GM18502 (cell line): ENCODE measurements around the gene SH3RF3.

Source experiments
- ATAC-seq: cut with Tn5 transposase; IDR thresholded peaks from one replicate; pipeline ENCODE4 v1.9.1; 2021; ENCODE audit warnings: mild to moderate bottlenecking; ENCODE audit not compliant: unreplicated experiment, poor library complexity

SH3RF3 gene

DNA sequence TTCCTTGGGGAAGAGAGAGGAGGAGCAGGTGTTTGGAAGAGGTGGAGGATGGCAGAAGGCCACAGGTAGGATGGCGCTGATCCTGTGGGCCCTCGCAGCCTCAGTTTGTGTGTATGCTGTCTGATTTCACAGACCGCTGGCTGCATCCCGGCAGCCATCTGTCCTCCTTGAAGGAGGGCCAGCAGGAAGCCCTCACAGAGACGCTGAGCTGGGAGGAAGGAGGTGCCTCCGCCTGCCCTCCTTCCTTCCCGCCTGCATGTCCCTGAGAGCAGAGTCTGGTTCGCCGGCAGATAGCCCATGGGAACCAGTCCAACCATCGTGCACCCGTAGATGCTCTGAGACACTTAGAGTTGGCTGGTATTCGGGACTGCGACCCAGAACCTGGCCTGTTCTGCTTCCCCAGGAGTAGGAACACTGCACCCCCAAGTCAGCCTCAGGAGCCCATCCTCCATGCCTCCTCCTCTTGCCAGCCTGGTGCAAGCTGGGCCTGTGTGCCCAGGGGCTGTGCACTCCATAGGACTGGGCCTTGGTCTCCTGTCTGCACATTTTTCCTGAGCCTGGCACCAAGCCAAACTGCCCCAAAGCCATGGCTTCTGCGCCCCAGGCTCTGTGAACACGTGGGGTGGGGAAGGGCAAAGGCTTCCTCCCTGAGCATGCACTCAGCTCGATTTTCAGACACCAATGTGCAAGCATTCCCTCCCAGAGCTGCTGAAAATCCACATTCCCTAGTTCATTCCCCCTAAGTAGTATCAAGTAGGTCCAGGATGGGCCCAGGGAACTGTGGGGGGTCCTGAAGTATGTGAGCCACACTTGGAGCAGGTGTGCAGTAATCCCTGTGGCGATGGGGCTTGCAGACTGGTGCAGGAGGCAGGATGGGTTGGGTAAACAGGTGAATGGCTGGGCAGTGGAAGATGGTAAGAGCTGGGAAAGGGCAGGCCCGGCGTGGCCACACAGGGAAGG lies 369.2 kb downstream of the SH3RF3 start:
- ATAC-seq: no peak

DNA sequence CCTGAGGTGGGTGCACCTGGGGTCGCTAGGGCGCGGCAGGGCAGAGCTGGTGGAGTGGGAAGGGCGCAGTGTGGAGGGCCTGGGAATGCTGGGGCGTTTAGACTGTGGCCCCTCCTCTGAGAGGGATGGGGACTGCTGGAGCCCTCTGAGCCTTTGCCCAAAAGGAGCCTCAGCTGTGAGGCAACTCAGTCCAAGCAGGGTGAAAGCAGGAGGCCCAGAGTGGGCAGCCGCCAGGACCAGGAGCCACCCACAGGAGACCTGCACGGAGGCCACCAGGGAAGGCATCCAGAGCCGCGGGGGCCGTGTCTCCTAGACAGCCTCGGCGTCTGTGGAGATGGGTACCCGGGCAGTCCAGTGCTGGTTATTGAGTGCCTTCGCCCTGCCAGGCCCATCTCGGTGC lies 369.9 kb downstream of the SH3RF3 start:
- ATAC-seq: no peak

DNA sequence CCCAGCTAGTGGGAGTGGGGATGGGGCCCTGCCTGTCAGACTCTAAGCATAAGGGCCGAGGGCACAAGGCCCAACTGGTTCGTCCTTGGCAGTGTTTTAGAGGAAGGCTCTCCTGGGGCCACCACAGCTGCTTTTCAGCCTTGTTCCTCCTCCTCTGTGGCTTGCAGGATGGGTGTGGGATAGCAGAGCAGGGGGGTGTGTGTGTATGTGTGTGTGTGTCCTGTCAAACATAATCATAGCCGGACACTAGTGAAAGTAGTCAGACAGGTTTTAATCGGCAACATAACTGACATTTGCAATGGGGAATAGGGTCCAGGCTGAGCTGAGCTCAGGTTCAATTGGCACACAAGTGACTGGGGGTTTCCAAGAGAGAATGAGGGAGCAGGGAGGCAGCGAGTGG lies 370.6 kb downstream of the SH3RF3 start:
- no peak for ATAC-seq

DNA sequence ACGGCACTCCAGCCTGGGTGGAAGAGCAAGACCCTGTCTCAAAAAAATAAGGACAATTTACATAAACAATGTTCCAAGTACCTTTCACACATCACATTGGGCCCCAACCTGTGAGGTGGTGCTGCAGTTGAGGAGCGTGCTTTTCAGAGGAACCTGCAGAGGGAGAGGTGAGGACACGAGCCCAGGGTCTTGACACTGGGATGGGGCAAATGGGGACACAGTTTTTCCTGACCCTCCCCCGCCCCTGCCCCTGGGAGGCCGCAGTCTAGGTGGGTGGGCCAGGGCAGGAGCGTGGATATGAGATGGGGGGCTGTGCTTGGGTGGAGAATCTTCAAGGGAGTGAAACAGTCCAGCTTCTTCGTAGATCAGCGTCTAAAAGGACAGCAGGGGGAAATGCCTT lies 371.9 kb downstream of the SH3RF3 start:
- ATAC-seq: no peak

DNA sequence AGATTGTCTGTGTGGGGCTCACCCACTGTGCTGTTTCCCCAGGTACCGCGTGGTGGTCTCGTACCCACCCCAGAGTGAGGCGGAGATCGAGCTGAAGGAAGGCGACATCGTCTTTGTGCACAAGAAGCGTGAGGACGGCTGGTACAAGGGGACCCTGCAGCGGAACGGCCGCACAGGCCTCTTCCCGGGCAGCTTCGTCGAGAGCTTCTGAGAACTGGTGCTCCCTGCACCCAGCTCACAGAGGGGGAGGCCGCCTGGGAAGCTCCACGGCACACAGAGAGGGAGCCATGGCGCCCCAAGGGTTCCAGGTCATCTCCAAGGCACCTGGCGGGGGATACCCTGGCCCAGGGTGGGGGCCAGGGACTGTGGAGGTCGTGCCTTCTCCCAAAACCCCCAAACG lies 372.5 kb downstream of the SH3RF3 start:
- no peak for ATAC-seq

GRCh38 chr2:109503191-109503590 lies 374.2 kb downstream of the SH3RF3 start:
- no peak for ATAC-seq

GRCh38 chr2:109507217-109507616 lies 378.2 kb downstream of the SH3RF3 start:
- ATAC-seq: no peak

GRCh38 chr2:109507828-109508227 lies 378.8 kb downstream of the SH3RF3 start:
- ATAC-seq: no peak

- ATAC-seq: no peak
Measured at GRCh38 chr2:109508556-109508955, 379.6 kb downstream of the SH3RF3 start.

DNA sequence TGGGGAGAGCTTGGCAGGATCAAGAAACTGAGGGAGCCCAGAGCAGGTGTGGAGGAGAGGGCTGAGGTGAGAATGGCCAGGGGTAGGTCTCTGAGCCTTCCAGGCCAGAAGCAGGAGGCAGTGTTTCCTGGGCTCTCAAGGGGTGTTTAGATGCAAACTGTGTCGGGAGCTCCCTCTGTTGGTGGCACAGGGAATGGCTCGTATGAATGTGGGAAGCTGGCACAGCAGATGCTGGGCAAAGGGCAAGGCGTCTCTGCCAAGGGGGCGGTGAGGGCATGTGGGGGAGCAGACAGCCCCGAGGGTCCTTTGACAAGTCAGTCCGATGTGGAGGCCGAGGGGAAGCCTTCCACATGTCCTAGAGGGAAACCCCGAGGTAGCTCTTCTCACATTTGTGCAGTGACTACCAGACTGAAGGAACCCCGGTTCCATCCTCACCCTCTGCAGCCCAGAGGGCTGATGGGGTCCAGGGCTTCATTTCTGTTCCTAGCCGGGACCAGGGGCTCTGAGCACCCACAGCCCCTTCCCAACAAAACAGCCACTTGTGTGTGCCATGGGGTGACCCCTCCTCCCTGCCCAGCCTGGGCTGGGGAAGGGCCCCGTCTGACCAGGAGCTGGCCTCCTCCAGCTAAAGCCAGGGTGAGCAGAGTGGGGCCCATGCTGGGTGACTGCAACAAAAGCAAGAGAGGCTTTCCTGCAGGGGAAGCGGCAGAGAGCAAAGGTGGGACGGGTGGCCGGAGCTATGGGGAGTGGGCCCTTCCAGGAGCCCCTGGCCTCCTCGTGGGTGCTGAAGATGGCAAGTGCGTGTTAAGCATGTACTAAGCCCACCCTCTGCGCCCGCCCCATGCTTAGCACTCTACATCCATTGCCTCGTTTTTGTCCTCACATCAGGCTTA lies 381.4 kb downstream of the SH3RF3 start:
- no peak for ATAC-seq

DNA sequence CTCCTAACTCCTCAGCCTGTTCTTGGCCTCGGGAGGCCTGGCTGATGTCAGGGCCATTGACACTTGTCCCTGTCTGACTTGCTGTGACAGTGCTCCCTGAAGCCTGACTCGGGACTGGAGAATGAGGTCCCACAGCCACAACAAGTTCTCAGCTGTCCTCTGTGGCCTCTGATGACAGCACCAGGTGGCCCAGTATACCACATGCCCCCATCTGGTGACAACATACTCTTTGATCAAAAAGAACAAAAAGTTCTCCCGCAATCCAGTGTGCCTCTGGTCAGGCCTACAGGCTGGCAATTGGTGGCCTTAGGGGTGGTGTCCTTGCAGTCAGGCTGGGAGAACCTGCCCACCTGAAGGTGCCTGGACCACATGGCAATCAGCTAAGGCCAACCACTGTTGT lies 382.2 kb downstream of the SH3RF3 start:
- no peak for ATAC-seq

- ATAC-seq: no peak
Measured at GRCh38 chr2:109512076-109512475, 383.1 kb downstream of the SH3RF3 start.

GRCh38 chr2:109513230-109513629 lies 384.2 kb downstream of the SH3RF3 start:
- ATAC-seq: no peak

DNA sequence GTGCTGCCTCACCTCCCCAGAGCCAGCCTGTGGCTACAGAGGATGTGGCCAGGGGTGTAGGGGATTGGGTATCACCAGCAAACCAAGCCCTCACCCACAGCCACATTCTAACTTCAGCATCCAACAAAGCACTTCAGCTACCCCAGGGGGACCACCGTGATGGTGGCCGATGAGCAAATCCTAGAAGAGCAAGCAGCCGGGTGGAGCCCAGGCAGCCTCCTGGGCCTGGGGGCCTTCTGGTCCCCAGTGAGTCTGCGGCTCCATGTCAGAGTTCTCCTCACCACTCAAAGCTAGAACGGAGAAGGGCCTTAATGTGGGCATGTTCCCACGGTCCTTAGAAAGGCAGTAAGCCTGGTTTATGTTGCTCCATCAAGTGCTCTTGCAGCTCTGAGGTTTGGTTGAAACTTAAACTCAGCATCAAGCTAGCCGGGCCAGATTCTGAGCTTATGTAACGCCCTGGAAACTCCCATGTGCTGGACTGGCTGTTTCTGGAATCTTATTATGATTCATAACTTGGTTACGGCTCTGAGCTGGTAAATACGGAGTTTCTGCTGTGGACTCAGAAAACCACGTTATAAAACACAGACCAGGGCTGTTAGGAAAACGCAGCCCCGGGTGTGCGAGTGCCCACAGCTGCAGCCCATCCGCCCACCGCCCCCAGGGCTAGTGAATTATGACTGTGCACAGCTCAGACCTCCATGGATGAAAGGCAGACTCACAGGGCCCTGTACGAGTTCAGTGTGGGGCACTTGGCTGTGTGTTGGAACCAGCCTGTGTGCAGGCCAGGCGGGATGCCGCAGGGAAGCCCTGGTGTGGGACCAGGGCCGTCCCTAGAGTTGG lies 385.0 kb downstream of the SH3RF3 start:
- ATAC-seq: peak; percentile 77

- no peak for ATAC-seq
Measured at GRCh38 chr2:109514857-109515256, 385.9 kb downstream of the SH3RF3 start.

- no peak for ATAC-seq
Measured at GRCh38 chr2:109516445-109517117, 387.6 kb downstream of the SH3RF3 start.

DNA sequence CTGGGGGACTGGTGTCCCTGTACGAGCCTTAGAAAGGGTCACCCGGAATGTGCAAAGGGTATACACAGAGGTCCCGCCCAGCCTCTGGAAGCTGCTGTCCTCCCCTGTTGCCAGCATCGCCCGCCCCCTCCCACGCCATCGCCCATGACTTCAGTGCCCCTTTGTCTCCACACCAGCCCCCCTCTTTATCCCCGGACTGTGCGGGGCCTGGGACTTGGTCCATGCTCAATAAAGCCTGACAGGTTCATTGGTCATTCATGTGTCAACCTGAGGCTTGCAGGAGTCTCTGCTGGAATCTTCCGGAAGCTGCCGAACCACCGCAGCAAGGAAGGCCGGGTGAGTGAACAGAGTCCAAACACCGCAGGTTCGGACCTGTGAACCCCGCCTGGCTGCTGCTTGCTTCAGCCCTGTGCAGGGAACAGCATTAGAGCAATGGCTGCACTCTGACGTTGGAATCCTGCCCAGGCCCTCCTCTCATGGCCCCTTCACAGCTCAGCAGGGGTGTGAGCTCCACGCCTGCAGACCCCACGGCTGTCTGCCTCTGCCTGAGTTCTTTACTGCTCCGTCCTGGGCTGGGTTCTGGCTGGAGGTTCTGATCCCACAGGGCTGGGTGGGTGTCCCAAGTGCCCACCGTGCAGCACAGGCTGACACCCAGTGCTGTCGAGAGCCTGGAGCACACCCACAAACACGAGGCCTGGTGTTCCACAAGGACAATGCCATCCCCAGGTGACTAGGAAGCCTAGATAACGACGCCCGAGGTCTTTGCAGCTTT lies 388.3 kb downstream of the SH3RF3 start:
- ATAC-seq: no peak

GRCh38 chr2:109519513-109519912 lies 390.5 kb downstream of the SH3RF3 start:
- ATAC-seq: no peak
